GM18861 (cell line): Measurements from ENCODE around the gene GCNT2.
A peak's percentile ranks its signal among the peaks of the same experiment; 100 is the strongest.
"Not testable (repeated sequence)": the region's sequence is repeated elsewhere in the genome, so short reads cannot be mapped to it uniquely, and the experiment has no call there.

ENCODE experiments used
- ATAC-seq: cut with Tn5 transposase; IDR thresholded peaks from one replicate; pipeline ENCODE4 v1.9.1; 2021; ENCODE audit not compliant: unreplicated experiment

GCNT2 gene

GRCh38 chr6:10578723-10579122 is 57.6 kb downstream of the GCNT2 start:
- ATAC-seq, result no peak

GRCh38 chr6:10579803-10580202 is 58.7 kb downstream of the GCNT2 start:
- no peak for ATAC-seq

- no peak for ATAC-seq
These were observed 59.4 kb downstream of the GCNT2 start for GRCh38 chr6:10580570-10580969.

GRCh38 chr6:10581402-10581801 is 60.3 kb downstream of the GCNT2 start:
- not testable (repeated sequence) for ATAC-seq

- no peak for ATAC-seq
These were observed 61.8 kb downstream of the GCNT2 start for GRCh38 chr6:10582774-10583508.

- ATAC-seq, result no peak
These were observed 62.4 kb downstream of the GCNT2 start for GRCh38 chr6:10583509-10583901.

- ATAC-seq, result no peak
These were observed 63.5 kb downstream of the GCNT2 start for GRCh38 chr6:10584607-10585006.

GRCh38 chr6:10585209-10585845 is 64.2 kb downstream of the GCNT2 start:
- no peak for ATAC-seq

- ATAC-seq, result no peak
These were observed 65.2 kb downstream of the GCNT2 start for GRCh38 chr6:10586302-10586701.

GRCh38 chr6:10587656-10588406 is 66.7 kb downstream of the GCNT2 start:
- ATAC-seq, result no peak

GRCh38 chr6:10588562-10589428 is 67.6 kb downstream of the GCNT2 start:
- no peak for ATAC-seq

- ATAC-seq, result no peak
These were observed 68.2 kb downstream of the GCNT2 start for GRCh38 chr6:10589429-10589727.

GRCh38 chr6:10589983-10590382 is 68.8 kb downstream of the GCNT2 start:
- ATAC-seq, result no peak

- no peak for ATAC-seq
These were observed 70.4 kb downstream of the GCNT2 start for GRCh38 chr6:10591422-10592160.

GRCh38 chr6:10595731-10596664 is 74.8 kb downstream of the GCNT2 start:
- ATAC-seq, result peak; percentile 64

GRCh38 chr6:10597499-10598001 is 76.4 kb downstream of the GCNT2 start:
- ATAC-seq, result no peak

GRCh38 chr6:10598084-10598960 is 77.2 kb downstream of the GCNT2 start:
- no peak for ATAC-seq

GRCh38 chr6:10599046-10599445 is 77.9 kb downstream of the GCNT2 start:
- no peak for ATAC-seq
